GM23338 (cell line): Measurements from ENCODE around the gene MORC4.

Source experiments
- NANOG ChIP-seq: IDR thresholded peaks from 2 replicates; pipeline ENCODE4 v1.6.1; 2016; ENCODE audit warnings: antibody characterized with exemption, borderline replicate concordance
- TF ChIP-seq, protein P1 (sequence below), 2 experiments: fragments of 200-600 bp in 1 of 2; sonication (generic) in 1 of 2; conservative IDR thresholded peaks; 2 replicates each; pipeline versions ENCODE4 v1.5.1 to v1.6.1; 2016 to 2017; ENCODE audit warnings: antibody characterized with exemption in 2 of 2, low read depth in 2 of 2, mild to moderate bottlenecking in 2 of 2, moderate library complexity in 1 of 2

DNA sequence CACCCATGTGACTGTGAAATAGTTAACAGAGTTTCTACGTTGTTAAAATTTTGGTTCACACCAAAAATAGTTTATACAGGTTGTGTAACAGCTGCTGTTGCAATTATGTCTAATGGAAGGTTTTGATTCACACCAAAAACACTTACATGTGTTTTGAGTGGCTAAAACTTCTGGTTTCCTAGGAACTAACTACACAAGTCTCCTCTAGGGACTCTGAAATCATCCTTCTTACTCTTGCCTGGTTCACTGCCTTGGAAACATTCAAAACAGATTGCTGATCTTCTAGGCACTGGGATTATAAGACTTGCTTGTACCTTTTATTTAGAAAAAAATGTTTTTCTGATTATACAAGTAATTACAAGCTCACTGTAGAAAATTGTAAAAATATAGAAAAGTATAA, 14.9 kb upstream of the MORC4 start:
- TF ChIP-seq, protein P1, sequence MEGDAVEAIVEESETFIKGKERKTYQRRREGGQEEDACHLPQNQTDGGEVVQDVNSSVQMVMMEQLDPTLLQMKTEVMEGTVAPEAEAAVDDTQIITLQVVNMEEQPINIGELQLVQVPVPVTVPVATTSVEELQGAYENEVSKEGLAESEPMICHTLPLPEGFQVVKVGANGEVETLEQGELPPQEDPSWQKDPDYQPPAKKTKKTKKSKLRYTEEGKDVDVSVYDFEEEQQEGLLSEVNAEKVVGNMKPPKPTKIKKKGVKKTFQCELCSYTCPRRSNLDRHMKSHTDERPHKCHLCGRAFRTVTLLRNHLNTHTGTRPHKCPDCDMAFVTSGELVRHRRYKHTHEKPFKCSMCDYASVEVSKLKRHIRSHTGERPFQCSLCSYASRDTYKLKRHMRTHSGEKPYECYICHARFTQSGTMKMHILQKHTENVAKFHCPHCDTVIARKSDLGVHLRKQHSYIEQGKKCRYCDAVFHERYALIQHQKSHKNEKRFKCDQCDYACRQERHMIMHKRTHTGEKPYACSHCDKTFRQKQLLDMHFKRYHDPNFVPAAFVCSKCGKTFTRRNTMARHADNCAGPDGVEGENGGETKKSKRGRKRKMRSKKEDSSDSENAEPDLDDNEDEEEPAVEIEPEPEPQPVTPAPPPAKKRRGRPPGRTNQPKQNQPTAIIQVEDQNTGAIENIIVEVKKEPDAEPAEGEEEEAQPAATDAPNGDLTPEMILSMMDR (conservative IDR thresholded peaks at IDR 0.05; ENCODE audit: low read depth in 2 of 2) = no peak
- TF ChIP-seq NANOG = no peak
